NCI-H2227 (cell line): ENCODE data around the gene SNORC.
A peak's percentile ranks its signal among the peaks of the same experiment; 100 is the strongest.
"Not testable (repeated sequence)": the region's sequence is repeated elsewhere in the genome, so short reads cannot be mapped to it uniquely, and the experiment has no call there.

Experiments
- DNase-seq: peaks from one replicate; lab custom pipeline; 2025; ENCODE audit not compliant: unreplicated experiment; lab: John Stamatoyannopoulos, UW

The SNORC gene

GRCh38 chr2:232896111-232896510 lies 26.0 kb downstream of the SNORC start:
- no peak for DNase-seq

DNA sequence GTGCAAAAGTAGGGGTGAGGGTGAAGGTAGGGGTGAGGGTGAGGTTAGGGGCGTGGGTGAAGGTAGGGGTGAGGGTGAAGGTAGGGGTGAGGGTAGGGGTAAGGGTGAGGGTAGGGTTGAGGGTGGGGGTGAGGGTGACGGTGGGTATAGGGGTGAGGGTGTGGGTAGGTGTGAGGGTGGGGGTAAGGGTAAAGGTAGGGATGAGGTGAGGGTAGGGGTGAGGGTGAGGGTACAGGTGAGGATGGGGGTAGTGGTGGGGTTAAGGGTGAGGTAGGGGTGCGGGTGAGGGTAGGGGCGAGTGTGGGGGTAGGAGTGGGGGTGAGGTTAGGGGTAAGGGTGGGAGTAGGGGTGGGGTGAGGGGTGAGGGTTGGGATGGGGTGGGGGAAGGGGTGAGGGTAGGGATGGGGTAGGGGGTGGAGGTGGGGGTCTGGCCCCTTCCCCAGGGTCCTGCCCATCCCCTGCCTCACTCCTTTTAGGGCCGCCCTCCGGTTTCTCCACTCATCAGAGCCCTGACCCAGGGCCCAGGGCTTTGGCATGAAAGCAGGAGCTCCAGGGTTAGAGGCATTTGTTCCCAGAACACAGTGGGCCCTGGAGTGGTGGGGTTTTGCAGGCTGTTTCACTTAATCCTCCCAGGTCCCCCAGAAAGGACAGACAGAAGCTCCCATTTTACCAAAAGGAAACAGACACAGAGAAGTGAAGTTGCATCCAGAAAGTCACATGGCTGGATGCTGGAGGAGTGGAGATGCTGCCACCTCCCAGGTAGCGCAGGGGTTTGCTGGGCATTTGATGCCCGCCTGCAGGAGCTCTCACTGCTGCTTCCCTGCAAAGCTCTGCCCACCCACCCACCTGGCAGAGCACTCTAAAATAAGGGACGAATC lies 26.9 kb downstream of the SNORC start:
- DNase-seq: no peak

DNA sequence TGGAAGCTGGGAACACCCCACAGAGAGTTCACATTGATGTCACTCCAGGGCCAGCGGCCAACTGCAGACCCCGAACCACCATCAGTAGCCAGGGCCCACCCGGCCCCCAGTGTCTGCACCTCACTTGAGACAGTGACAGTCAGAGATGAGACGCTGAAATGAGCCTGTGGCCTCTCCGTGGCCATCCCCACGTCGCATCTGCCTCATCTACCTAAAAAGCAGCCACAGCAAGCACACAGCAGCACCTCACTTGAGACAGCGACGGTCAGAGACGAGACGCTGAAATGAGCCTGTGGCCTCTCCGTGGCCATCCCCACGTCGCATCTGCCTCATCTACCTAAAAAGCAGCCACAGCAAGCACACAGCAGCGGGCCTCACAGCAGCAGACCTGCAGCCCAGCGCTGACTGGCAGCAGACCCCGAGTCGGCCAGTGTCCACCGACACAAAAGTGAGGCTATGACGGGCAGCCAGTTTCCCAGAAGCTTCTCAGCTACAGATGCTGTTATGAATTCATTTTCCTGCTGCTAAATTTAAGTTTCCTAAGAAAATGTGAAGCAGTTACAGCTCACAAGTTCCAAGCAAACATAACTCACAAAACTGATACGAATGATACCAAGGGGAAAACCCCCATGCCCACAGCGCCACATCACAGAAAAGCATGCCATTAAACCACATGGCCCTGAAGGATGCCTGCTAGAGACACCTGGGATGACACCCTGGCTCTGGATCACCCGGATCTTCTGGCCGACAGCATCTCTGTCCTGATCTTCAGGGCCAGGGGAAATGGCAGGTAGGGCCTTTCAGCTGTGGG lies 27.7 kb downstream of the SNORC start:
- DNase-seq: no peak

GRCh38 chr2:232898592-232899543 lies 28.8 kb downstream of the SNORC start:
- DNase-seq: no peak

GRCh38 chr2:232900811-232901735 lies 31.0 kb downstream of the SNORC start:
- DNase-seq: no peak

- no peak for DNase-seq
Observed at GRCh38 chr2:232901736-232902578, 31.9 kb downstream of the SNORC start.

DNA sequence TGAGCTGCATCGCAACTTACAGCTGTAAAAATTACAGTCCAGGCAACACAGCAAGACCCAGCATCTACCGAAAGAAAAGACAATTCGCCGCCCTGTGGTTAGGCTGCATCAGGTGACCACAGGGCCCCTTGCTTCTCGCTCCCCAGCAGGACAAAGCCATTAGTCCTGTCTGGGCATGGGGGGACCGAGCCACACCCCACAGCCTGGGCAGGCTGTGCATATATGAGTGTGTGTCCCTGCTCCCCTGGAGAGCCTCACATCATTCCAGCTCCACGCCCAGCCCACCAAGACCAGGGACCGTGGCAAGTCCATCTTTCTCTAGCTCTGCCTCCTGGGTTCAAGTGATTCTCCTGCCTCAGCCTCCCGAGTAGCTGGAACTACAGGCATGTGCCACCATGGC lies 33.9 kb downstream of the SNORC start:
- DNase-seq: no peak

GRCh38 chr2:232906867-232907717 lies 37.0 kb downstream of the SNORC start:
- DNase-seq: peak; percentile 68

- DNase-seq: not testable (repeated sequence)
Observed at GRCh38 chr2:232907718-232908085, 37.6 kb downstream of the SNORC start.

DNA sequence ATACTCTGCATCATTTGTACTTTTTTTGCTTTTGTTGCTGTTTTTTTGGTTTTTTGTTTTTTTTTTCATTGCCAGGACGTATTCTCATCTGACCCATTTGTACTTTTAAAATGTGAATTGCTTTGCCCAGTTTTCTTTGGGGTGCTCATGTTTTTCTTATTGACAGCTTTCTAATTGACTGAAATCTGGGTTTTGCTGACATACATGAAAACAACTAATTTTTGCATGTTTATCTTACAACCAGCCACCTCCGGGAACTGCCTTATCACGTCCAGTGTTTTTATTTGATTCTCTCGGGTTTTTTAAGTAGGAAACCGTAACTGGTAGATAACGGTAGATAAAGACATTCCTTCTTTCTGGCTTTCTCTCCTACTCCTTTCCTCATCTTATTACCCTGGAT lies 38.6 kb downstream of the SNORC start:
- DNase-seq: no peak

- DNase-seq: no peak
Observed at GRCh38 chr2:232910376-232910775, 40.3 kb downstream of the SNORC start.

DNA sequence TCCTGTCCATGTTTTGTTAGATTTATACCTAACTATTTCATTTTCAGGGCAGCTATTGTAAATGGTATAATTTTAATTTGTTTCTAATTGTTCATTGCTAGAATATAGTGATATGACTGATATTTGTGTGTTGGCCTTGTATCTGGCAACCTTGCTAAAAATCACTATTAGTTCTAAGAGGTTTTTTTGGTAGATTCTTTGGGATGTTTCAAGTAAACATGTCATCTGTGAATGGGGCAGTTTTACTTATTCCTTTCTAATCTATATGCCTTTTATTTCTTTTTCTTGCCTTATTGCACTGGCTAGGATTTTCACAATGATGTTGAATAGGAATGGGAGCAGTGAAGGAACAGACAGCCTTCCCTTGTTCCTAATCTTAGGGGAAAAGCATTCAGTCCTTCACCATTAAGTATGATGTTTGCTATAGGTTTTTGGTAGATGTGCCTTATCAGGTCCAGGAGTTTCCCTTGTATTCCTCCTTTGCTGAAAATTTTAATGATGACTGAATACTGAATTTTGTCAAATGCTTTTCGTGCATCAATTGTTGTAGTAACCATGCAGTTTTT lies 41.7 kb downstream of the SNORC start:
- DNase-seq: no peak

DNA sequence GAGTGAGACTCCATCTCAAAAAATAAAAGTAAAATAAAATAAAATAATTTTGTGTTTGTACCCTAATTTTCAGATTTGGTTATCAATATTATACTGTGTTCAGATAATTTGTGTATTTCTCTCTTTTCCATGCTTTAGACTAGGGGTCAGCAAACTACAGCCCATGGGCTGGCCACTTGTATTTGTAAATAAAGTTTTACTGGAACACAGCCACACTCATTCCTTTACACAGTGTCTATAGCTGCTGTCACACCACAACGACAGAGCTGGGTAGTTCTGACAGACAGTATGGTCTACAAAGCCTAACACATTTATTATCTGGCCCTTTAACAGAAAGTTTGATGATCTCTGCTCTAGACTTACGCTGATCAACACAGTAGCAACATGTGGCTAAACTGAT lies 43.8 kb downstream of the SNORC start:
- no peak for DNase-seq

DNA sequence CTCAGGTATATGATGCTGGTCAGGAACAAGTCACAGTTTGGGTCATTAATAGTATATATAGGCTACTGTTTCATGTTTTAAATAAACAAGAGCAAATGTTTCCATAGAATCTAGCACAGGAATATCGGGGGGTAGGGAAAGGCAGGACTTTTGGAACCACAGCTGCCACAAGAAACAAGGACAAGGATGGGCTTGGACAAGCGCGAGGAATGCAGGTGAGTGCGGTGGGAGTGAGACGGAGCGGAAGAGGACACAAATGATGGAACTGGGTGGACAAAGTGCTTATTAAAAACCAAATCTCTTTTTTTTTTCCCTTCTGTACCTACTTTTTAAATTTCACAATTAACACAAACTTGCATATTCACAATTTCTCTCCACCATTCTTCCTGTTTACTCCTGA lies 49.1 kb downstream of the SNORC start:
- DNase-seq: no peak

DNA sequence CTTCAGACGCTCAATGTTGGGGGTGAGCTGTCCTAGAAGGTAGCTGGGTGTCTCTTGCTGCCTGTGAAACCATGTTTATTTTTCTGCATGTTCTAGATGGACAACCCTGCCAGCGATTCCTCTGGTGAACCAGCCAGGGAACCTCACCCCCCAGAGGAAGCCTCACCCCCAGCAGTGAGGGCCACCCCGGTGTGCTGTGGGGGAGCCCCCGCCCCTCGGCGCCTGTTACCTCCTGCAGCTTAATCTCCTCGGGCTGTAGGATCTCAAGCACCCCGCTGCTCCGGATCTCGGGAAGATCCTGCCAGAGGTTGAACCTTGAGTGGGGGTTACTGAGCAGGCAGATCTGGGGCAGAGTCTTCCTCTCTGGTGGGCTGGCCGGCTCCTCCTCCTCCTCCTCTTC lies 50.0 kb downstream of the SNORC start:
- DNase-seq: no peak

DNA sequence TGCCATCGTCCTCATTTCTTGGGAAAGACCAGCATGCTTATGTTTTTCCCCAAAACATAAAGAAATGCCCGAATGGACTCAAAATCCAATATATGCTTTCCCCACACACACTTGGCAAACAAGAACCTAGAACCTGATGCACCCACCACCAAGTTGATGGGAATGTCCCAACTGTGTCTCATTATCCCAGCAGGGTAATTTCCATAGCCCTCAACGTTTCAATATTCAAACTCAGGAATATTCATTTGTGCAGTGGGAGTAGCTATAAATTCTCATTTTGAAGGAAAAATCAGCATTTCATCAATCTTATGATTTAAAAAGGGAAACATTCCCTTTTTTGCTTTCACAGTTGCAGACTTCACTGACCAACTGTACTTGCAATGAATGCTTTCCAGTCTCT lies 50.7 kb downstream of the SNORC start:
- DNase-seq: no peak

DNA sequence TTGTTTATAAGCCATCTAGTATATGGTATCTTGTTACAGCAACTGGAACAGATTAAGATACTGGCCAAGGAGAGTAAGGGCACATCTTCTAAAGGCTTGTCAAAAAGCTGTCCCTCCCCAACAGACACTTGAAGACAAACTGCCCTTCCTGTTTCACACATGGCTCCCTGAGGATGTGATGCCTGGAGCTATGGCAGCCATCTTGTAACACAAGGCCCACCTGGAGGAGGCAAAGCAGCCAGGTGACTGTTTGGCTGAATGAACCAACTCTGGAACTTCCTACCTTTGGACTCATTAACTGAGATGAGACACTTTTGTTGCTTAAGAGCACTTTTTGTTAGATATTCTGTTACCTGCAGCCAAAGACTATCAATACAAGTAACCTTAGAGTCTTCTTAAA lies 54.4 kb downstream of the SNORC start:
- DNase-seq: no peak
